ENCODE results near the gene DSN1. TPM values are rescaled to one million over a fixed set of nuclear protein-coding genes. Genes with fewer than 3 reads are reported as not detected.
A peak's percentile ranks its signal among the peaks of the same experiment; 100 is the strongest.

DSN1 gene
- total RNA-seq, 1 donor from 2014 or later: 7.5 TPM

- no peaks in the 10 kb centered on the region for H3K4me1 ChIP-seq
- no peak for DNase-seq
- TF ChIP-seq CTCF (IDR thresholded peaks at IDR 0.05): no peak
- H3K36me3 ChIP-seq: peaks cover 13% of the 10 kb centered on the region
- no peak overlapping the region for H3K27ac ChIP-seq
- no peaks in the 10 kb centered on the region for H3K27me3 ChIP-seq
- H3K9me3 ChIP-seq: no peaks in the 10 kb centered on the region
- H3K4me3 ChIP-seq: no peak overlapping the region
- intact Hi-C loops (cut with DNase I): no loop called here
- ATAC-seq: no peak
These were observed 5.5 kb upstream of the DSN1 start for GRCh38 chr20:36778831-36779655.

- H3K4me3 ChIP-seq: no peak overlapping the region
- H3K27me3 ChIP-seq: no peaks in the 10 kb centered on the region
- H3K9me3 ChIP-seq: no peaks in the 10 kb centered on the region
- intact Hi-C loops (cut with DNase I): no loop called here
- no peak overlapping the region for H3K27ac ChIP-seq
- no peak for ATAC-seq
- H3K36me3 ChIP-seq: peaks cover 6% of the 10 kb centered on the region
- no peak for TF ChIP-seq CTCF (IDR thresholded peaks at IDR 0.05)
- peaks cover 6% of the 10 kb centered on the region for H3K4me1 ChIP-seq
- no peak for DNase-seq
These were observed 4.0 kb upstream of the DSN1 start for GRCh38 chr20:36777576-36777975.

- no peak for TF ChIP-seq CTCF (IDR thresholded peaks at IDR 0.05)
- no peak overlapping the region for H3K4me3 ChIP-seq
- no peaks in the 10 kb centered on the region for H3K27me3 ChIP-seq
- H3K4me1 ChIP-seq: peaks cover 9% of the 10 kb centered on the region
- no peak for DNase-seq
- H3K27ac ChIP-seq: no peak overlapping the region
- intact Hi-C loops (cut with DNase I): no loop called here
- peaks cover 6% of the 10 kb centered on the region for H3K36me3 ChIP-seq
- ATAC-seq: no peak
- H3K9me3 ChIP-seq: no peaks in the 10 kb centered on the region
These were observed 3.6 kb upstream of the DSN1 start for GRCh38 chr20:36777167-36777566.

GRCh38 chr20:36775826-36776225, 2.3 kb upstream of the DSN1 start:
- DNase-seq (no peak), ATAC-seq (no peak)
- no peak overlapping the region for H3K27ac ChIP-seq
- no peak for TF ChIP-seq CTCF (IDR thresholded peaks at IDR 0.05)
- H3K36me3 ChIP-seq: peaks cover 6% of the 10 kb centered on the region
- no peaks in the 10 kb centered on the region for H3K9me3 ChIP-seq
- peaks cover 9% of the 10 kb centered on the region for H3K4me1 ChIP-seq
- H3K4me3 ChIP-seq: no peak overlapping the region
- intact Hi-C loops (cut with DNase I): no loop called here
- H3K27me3 ChIP-seq: no peaks in the 10 kb centered on the region

- Histone ChIP-seq H3K27me3 (no peaks in the 10 kb centered on the region), H3K9me3 (no peaks in the 10 kb centered on the region), H3K4me3 (no peak overlapping the region), H3K4me1 (peaks cover 9% of the 10 kb centered on the region), H3K27ac (peak overlapping the region; percentile 98), H3K36me3 (peaks cover 1% of the 10 kb centered on the region)
- no peak for TF ChIP-seq CTCF (IDR thresholded peaks at IDR 0.05)
- ATAC-seq (no peak), DNase-seq (no peak)
- intact Hi-C loops (cut with DNase I): no loop called here
These were observed 1.6 kb upstream of the DSN1 start for GRCh38 chr20:36775196-36775595.
